H9 (cell line): ENCODE data around the gene BTBD18. TPM values are rescaled to one million over a fixed set of nuclear protein-coding genes. Genes with fewer than 3 reads are reported as not detected.

Experiments used
- DNase-seq: peaks from one replicate; pipeline ENCODE4 v3.0.0-alpha.2; 2017
- H2AFZ ChIP-seq: one replicate; pipeline ENCODE4 v1.6.1; 2013; ENCODE audit warnings: mild to moderate bottlenecking, low read length, control low read depth, moderate library complexity
- H2AK5ac ChIP-seq: 2 replicates; pipeline ENCODE4 v1.6.1; 2013; ENCODE audit warnings: low read length, control low read depth, mixed read lengths; ENCODE audit not compliant: insufficient read length
- H2BK120ac ChIP-seq: one replicate; pipeline ENCODE4 v1.6.1; 2013; ENCODE audit warnings: low read depth, mild to moderate bottlenecking, low read length, control low read depth, inconsistent platforms; ENCODE audit not compliant: poor library complexity, severe bottlenecking
- H2BK12ac ChIP-seq: 2 replicates; pipeline ENCODE4 v1.6.1; 2013; ENCODE audit warnings: low read length, control low read depth, mixed read lengths, low read depth; ENCODE audit not compliant: insufficient read length
- H2BK15ac ChIP-seq: 2 replicates; pipeline ENCODE4 v1.6.1; 2013; ENCODE audit warnings: low read depth, low read length, control low read depth
- H2BK20ac ChIP-seq: one replicate; pipeline ENCODE4 v1.6.1; 2013; ENCODE audit warnings: low read depth, mild to moderate bottlenecking, low read length, control low read depth, inconsistent platforms; ENCODE audit not compliant: poor library complexity, severe bottlenecking
- H2BK5ac ChIP-seq: 2 replicates; pipeline ENCODE4 v1.6.1; 2013; ENCODE audit warnings: low read length, control low read depth, mixed read lengths; ENCODE audit not compliant: insufficient read length
- H3K14ac ChIP-seq: 2 replicates; pipeline ENCODE4 v1.6.1; 2013; ENCODE audit warnings: low read length, control low read depth; ENCODE audit not compliant: insufficient read depth
- H3K18ac ChIP-seq: 2 replicates; pipeline ENCODE4 v1.6.1; 2013; ENCODE audit warnings: low read depth, mild to moderate bottlenecking, mixed read lengths, low read length, control low read depth; ENCODE audit not compliant: insufficient read length
- H3K23ac ChIP-seq: 2 replicates; pipeline ENCODE4 v1.6.1; 2013; ENCODE audit warnings: low read length, control low read depth, mixed read lengths, low read depth; ENCODE audit not compliant: insufficient read length
- H3K23me2 ChIP-seq: 2 replicates; pipeline ENCODE4 v1.6.1; 2013; ENCODE audit warnings: low read depth, mild to moderate bottlenecking, mixed read lengths, low read length, control low read depth; ENCODE audit not compliant: insufficient read length, poor library complexity, severe bottlenecking
- H3K27ac ChIP-seq: 2 replicates; pipeline ENCODE4 v1.5.1; 2013; ENCODE audit warnings: low read length, control low read depth, mixed read lengths, low read depth; ENCODE audit not compliant: insufficient read length
- H3K27me3 ChIP-seq: 2 replicates; pipeline ENCODE4 v1.6.1; 2013; ENCODE audit warnings: low read length, control low read depth, inconsistent platforms; ENCODE audit not compliant: insufficient read depth
- H3K4ac ChIP-seq: 2 replicates; pipeline ENCODE4 v1.6.1; 2013; ENCODE audit warnings: low read depth, mild to moderate bottlenecking, control low read depth, inconsistent platforms, low read length, moderate library complexity
- H3K4me1 ChIP-seq: 2 replicates; pipeline ENCODE4 v1.6.1; 2013; ENCODE audit warnings: low read length, control low read depth, inconsistent platforms; ENCODE audit not compliant: insufficient read depth
- H3K4me2 ChIP-seq: 2 replicates; pipeline ENCODE4 v1.6.1; 2013; ENCODE audit warnings: low read length, control low read depth, mixed read lengths; ENCODE audit not compliant: insufficient read length, insufficient read depth
- H3K56ac ChIP-seq: 2 replicates; pipeline ENCODE4 v1.6.1; 2013; ENCODE audit warnings: low read depth, mild to moderate bottlenecking, mixed read lengths, low read length, control low read depth; ENCODE audit not compliant: insufficient read length
- H3K79me1 ChIP-seq: 2 replicates; pipeline ENCODE4 v1.6.1; 2013; ENCODE audit warnings: low read depth, mild to moderate bottlenecking, moderate library complexity, low read length, control low read depth, inconsistent platforms; ENCODE audit not compliant: insufficient read depth, poor library complexity, severe bottlenecking
- H3K79me2 ChIP-seq: 2 replicates; pipeline ENCODE4 v1.6.1; 2013; ENCODE audit warnings: low read length, control low read depth, inconsistent platforms; ENCODE audit not compliant: insufficient read depth
- H3K9ac ChIP-seq: 2 replicates; pipeline ENCODE4 v1.6.1; 2013; ENCODE audit warnings: low read length, control low read depth, mixed read lengths; ENCODE audit not compliant: insufficient read length; ENCODE audit errors: extremely low read depth
- H3K9me3 ChIP-seq: one replicate; pipeline ENCODE4 v1.6.1; 2013; ENCODE audit warnings: low read depth, low read length, inconsistent platforms; ENCODE audit not compliant: control insufficient read depth
- H3T11ph ChIP-seq: one replicate; pipeline ENCODE4 v1.6.1; 2013; ENCODE audit warnings: mild to moderate bottlenecking, low read length, control low read depth, inconsistent platforms
- H4K20me1 ChIP-seq: one replicate; pipeline ENCODE4 v1.6.1; 2013; ENCODE audit not compliant: control insufficient read depth, insufficient read length, insufficient read depth
- H4K5ac ChIP-seq: 2 replicates; pipeline ENCODE4 v1.6.1; 2013; ENCODE audit warnings: low read depth, mild to moderate bottlenecking, mixed read lengths, low read length, control low read depth; ENCODE audit not compliant: insufficient read length
- H4K8ac ChIP-seq: replicated peaks from 2 replicates; pipeline ENCODE4 v1.6.1; 2013; ENCODE audit warnings: low read length, control low read depth, mixed read lengths, low read depth; ENCODE audit not compliant: insufficient read length
- H4K91ac ChIP-seq: 2 replicates; pipeline ENCODE4 v1.6.1; 2013; ENCODE audit warnings: low read depth, mild to moderate bottlenecking, moderate library complexity, mixed read lengths, low read length, control low read depth; ENCODE audit not compliant: insufficient read length
- H3K27ac Mint-ChIP-seq, 3 experiments: 2 replicates in 2 of 3; 3 replicates in 1 of 3; pipeline ENCODE4 v1.8.0; 2020 to 2021; ENCODE audit warnings: mixed read lengths in 3 of 3, mild to moderate bottlenecking in 1 of 3, moderate library complexity in 1 of 3
- H3K27me3 Mint-ChIP-seq: 2 replicates; pipeline ENCODE4 v1.8.0; 2021; ENCODE audit warnings: low read depth, mild to moderate bottlenecking, moderate library complexity, mixed read lengths
- H3K36me3 Mint-ChIP-seq, 3 experiments: 2 replicates in 2 of 3; 3 replicates in 1 of 3; pipeline ENCODE4 v1.8.0; 2020 to 2021; ENCODE audit warnings: low read depth in 3 of 3, mixed read lengths in 3 of 3; ENCODE audit not compliant: insufficient read depth in 1 of 3
- H3K4me1 Mint-ChIP-seq, 2 experiments: 2 replicates each; pipeline ENCODE4 v1.8.0; 2020; ENCODE audit warnings: mixed read lengths in 2 of 2
- H3K4me3 Mint-ChIP-seq, 2 experiments: 2 replicates in 1 of 2; 3 replicates in 1 of 2; pipeline ENCODE4 v1.8.0; 2020 to 2021; ENCODE audit warnings: mild to moderate bottlenecking in 2 of 2, mixed read lengths in 2 of 2, moderate library complexity in 1 of 2
- H3K9me3 Mint-ChIP-seq, 2 experiments: 2 replicates in 1 of 2; 3 replicates in 1 of 2; pipeline ENCODE4 v1.8.0; 2020; ENCODE audit warnings: mild to moderate bottlenecking in 2 of 2, mixed read lengths in 2 of 2, moderate library complexity in 1 of 2
- WGBS: extraction: QIAGEN DNeasy Blood & Tissue Kit; methylation state at CpG from one replicate; pipeline ENCODE4 v1.1.7; 2013; ENCODE audit warnings: missing lambda C conversion rate, low lambda C conversion rate, mixed read lengths; ENCODE audit not compliant: insufficient read length; ENCODE audit errors: extremely low coverage; 5-methylcytosine and 5-hydroxymethylcytosine counted together
- total RNA-seq: library from RNA; stranded (reverse); gene quantifications from 2 replicates; pipeline ENCODE4 v1.2.1, GENCODE V29; 2021
- TF ChIP-seq, protein P1 (sequence below): fragments of 200-600 bp; sonication (generic); conservative IDR thresholded peaks from 3 replicates; pipeline ENCODE4 v1.8.0; 2021; ENCODE audit warnings: antibody characterized with exemption, mild to moderate bottlenecking

Gene BTBD18
- total RNA-seq, 1 experiment from 2014 or later: not detected

DNA sequence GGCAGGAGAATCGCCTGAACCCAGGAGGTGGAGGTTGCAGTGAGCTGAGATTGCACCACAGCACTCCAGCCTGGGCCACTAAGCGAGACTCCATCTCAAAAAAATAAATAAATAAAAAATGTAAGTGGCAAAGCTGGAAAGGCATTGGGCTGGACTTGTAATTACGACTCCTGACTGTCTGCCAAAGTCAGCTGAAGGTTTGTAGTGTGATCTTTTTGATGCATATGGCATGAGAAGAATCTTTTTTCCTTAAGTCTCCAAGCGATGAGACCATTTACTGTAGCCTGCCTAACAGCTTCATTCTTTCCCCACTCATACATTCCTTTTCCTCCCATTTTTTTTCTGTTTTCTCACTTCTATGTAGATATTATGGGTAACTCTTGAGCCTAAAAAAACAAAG, 34.8 kb upstream of the BTBD18 start:
- H3K9me3 ChIP-seq: no peaks in the 10 kb centered on the region
- no peak overlapping the region for H2BK20ac ChIP-seq
- no peaks in the 10 kb centered on the region for H3K9me3 Mint-ChIP-seq
- H2AK5ac ChIP-seq: no peak overlapping the region
- no peak overlapping the region for H2BK5ac ChIP-seq
- H3K9ac ChIP-seq: no peak overlapping the region
- no peak overlapping the region for H3K18ac ChIP-seq
- no peak overlapping the region for H2BK12ac ChIP-seq
- no peak overlapping the region for H3K27ac ChIP-seq
- H3K23ac ChIP-seq: no peak overlapping the region
- no peak for DNase-seq
- no CpG with 5 or more reads among the region's 4 CpGs for WGBS
- no peaks in the 10 kb centered on the region for H3K27me3 Mint-ChIP-seq
- H4K8ac ChIP-seq: no peak overlapping the region
- no peak overlapping the region for H2BK120ac ChIP-seq
- no peak overlapping the region for H3K4me3 Mint-ChIP-seq
- no peak overlapping the region for H3K4me2 ChIP-seq
- H3K4ac ChIP-seq: no peak overlapping the region
- H3K27me3 ChIP-seq: no peaks in the 10 kb centered on the region
- H3K4me1 Mint-ChIP-seq: peaks cover 52% of the 10 kb centered on the region in 2 experiments
- peaks cover 5 to 28% (median 20%) of the 10 kb centered on the region in 3 experiments for H3K36me3 Mint-ChIP-seq
- no peaks in the 10 kb centered on the region for H4K20me1 ChIP-seq
- H2AFZ ChIP-seq: no peak overlapping the region
- H4K91ac ChIP-seq: no peak overlapping the region
- H3K79me2 ChIP-seq: peaks cover 37% of the 10 kb centered on the region; the same call in 1 of the 2 replicates
- peaks cover 11% of the 10 kb centered on the region for H3K4me1 ChIP-seq
- no peak overlapping the region for H3K14ac ChIP-seq
- peaks cover 10% of the 10 kb centered on the region for H3K79me1 ChIP-seq
- no peak overlapping the region for H3K56ac ChIP-seq
- H3K23me2 ChIP-seq: no peaks in the 10 kb centered on the region
- no peak overlapping the region for H3T11ph ChIP-seq
- H2BK15ac ChIP-seq: no peak overlapping the region
- TF ChIP-seq, protein P1, sequence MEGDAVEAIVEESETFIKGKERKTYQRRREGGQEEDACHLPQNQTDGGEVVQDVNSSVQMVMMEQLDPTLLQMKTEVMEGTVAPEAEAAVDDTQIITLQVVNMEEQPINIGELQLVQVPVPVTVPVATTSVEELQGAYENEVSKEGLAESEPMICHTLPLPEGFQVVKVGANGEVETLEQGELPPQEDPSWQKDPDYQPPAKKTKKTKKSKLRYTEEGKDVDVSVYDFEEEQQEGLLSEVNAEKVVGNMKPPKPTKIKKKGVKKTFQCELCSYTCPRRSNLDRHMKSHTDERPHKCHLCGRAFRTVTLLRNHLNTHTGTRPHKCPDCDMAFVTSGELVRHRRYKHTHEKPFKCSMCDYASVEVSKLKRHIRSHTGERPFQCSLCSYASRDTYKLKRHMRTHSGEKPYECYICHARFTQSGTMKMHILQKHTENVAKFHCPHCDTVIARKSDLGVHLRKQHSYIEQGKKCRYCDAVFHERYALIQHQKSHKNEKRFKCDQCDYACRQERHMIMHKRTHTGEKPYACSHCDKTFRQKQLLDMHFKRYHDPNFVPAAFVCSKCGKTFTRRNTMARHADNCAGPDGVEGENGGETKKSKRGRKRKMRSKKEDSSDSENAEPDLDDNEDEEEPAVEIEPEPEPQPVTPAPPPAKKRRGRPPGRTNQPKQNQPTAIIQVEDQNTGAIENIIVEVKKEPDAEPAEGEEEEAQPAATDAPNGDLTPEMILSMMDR: no peak
- no peak overlapping the region for H3K27ac Mint-ChIP-seq
- no peak overlapping the region for H4K5ac ChIP-seq
